GM21360 (cell line): Measurements from ENCODE around the gene ADSS1.

ENCODE experiments used
- ATAC-seq: cut with Tn5 transposase; IDR thresholded peaks from one replicate; pipeline ENCODE4 v1.9.1; 2021; ENCODE audit warnings: mild to moderate bottlenecking, moderate library complexity; ENCODE audit not compliant: unreplicated experiment

The ADSS1 gene

DNA sequence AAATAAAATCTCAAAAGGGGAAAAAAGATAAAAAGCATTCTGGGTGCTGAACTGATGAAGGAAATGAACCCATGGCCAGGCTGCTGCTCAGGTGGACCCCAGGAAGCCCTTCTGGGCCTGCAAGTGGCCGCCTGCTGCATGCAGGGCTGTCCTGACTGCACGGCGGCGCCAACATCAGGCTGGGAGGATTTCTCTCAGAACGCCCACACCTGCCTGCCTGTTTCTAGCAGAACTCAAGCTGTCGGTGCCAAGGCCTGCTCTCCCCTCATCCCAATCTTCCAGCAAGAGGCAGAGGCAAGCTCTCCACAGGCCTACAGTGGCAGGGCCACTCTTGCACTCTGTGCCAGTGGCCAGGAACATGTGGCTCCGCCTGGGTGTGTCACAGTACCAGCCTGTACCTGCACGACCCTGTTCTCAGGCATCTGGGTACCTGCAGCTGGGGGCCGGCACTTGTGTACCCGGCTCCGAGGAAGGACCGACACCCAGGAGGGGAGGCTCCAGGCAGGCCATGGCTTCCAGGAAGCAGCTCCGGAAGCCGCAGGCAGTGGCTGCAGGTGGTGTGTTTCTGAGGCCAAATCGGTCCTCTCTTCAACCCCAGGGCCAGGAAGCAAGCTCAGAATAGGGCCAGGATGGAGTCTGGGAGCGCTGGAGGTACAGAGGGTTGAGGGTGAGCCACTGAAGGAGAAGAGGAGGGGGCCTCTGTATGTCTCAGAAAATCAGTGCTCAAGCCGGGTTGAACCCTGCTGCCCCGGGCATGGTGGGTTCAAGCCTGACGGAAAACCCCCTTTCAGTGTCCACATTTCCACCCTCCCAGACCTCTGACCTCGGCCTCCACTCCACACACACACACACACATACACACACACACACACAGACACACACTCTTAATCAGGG is 37.2 kb upstream of the ADSS1 start:
- no peak for ATAC-seq

GRCh38 chr14:104687601-104688504 is 36.2 kb upstream of the ADSS1 start:
- ATAC-seq: no peak

DNA sequence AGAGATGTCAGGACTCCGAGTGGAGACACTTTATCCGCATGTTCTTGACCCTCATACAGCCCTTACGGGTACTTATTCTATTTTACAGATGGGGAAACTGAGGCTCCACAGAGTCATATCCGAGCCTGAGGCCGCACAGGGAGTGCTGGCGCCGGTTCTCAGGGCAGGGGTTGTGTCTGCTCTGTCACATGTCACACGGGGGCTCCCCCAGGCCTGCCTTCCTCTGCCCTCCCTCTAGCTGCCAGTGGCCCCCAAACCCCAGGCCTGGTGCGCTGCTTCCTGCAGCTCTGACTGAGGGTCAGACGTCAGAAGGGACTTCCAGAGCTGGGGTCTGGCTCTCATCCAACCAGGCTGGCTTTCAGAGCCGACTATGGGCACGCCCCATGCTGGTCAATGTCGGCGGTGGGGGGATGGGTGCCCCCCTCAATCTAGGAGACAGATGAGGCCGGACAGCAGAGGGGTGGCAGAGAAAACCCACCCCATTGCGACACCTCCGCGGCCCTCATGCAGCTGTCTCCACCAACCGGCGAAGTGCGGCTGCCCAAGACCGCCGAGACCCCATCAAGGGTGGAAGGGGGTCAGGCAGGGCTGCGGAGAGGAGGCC is 35.4 kb upstream of the ADSS1 start:
- ATAC-seq: no peak

GRCh38 chr14:104689109-104689880 is 34.7 kb upstream of the ADSS1 start, which contains the start of gene INF2:
INF2 (plus strand) TSS chr14:104689618; CDS start chr14:104701366, 11,748 bp downstream.
- no peak for ATAC-seq

DNA sequence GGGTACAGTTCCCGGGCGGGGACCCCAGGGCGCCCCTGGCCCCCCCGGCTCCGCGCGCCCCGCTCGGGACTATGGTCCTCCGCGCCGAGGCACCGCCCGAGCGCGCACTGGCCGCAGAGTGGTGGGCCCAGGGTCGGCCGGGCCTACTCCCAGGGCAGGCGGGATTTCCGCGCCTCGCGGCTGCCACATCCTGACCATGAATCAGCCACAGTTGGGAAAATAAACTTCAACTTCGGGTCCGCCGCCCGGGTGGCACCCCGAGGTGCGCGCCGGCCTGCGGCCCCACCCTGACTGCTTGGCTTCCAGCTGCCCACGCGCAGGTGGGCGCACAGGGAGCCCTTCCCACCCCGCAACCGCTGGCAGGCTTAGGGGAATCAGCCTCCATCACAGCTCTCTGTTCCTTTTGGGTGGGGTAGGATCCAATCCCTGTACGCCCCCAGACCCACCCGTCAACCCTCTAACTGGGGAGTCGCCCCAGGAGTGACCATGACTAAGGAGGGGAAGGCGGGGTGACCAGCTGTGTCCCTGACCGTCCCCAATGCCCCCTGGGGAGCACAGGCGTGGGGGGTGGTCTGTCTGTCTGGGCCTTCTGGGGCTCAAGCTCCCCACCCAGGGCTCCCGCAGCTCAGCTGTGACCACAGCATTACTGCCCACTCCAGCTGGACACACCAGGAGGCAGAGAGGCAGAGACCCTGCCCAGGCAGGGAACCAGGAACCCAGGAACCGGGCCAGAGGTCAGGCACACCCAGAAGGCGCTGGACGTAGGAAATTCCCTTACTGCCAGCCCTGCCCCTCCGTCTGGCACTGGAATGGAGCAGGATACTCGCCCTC is 33.9 kb upstream of the ADSS1 start:
- ATAC-seq: no peak

- ATAC-seq: no peak
Measured at GRCh38 chr14:104690861-104691455, 33.1 kb upstream of the ADSS1 start.

DNA sequence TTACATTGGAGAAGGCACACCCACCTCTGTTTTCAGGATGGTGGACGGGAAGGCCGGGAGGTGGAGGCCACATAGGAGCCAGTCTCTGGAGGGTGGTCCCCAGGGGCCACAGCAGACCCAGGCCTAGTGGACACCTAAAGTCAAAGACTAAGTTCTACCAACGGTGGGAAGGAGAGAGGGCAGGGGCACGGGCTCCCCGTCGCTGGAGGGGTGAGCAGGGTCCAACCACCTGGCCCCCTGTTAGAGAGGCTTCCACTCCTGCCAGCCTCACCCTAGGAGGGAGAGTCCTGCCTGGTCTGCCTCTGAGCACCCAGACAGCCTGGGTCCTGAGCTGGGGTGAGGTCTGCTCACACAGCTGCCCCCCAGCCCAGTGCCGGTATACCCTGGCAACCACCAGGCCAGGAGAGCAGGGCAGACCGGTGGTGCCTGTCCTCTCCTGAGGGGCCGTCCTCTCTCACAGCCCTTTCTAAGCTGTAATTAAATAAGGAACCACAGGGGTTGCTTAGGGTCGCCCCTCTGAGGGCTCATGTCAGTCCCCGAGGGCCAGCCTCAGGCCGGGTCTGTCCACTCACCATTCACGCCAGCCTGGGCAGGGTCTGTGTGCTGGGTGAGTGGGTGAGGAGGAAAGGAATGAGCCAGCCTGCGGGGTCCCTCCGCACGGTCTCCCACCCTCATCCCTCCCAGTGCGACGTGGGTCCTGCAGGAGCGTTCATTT is 32.3 kb upstream of the ADSS1 start:
- ATAC-seq: no peak

- ATAC-seq: no peak
Measured at GRCh38 chr14:104692261-104692938, 31.6 kb upstream of the ADSS1 start.

GRCh38 chr14:104692939-104693315 is 31.1 kb upstream of the ADSS1 start:
- ATAC-seq: no peak

- ATAC-seq: no peak
Measured at GRCh38 chr14:104693482-104694431, 30.3 kb upstream of the ADSS1 start.

GRCh38 chr14:104694475-104694950 is 29.5 kb upstream of the ADSS1 start:
- ATAC-seq: no peak

DNA sequence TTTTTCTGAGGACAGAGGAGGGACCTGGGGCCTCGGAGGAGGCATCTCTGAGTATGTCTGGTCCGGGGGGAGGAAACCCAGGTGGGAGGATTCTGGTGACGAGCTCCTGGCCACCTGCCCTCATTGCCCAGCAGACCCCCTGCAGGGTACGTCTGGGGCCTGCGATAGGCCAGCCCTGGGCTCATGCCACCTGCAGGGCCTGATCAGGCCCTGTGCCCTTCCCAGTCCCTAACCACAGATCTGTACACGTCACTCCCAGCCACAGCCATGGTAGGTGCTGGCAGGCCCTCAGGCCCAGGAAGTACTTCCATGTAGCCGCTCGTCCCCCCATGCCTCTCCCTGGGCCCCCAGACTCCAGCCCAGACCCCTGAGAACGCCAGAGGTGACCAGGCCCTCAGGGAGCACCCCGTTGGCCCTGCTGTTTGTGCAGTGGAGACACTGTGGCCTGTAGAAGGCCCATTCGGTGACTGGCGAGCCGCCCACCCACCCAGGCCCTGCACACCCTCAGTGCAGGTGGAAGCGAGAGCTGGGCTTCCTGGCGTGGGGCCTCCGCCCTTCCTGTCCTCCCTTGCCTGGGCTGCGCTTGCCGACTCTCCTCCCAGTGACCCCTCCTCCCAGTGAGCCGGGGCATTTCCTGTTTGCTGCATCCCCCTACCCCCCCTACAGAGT is 28.9 kb upstream of the ADSS1 start:
- ATAC-seq: no peak

- no peak for ATAC-seq
Measured at GRCh38 chr14:104695660-104696000, 28.4 kb upstream of the ADSS1 start.

DNA sequence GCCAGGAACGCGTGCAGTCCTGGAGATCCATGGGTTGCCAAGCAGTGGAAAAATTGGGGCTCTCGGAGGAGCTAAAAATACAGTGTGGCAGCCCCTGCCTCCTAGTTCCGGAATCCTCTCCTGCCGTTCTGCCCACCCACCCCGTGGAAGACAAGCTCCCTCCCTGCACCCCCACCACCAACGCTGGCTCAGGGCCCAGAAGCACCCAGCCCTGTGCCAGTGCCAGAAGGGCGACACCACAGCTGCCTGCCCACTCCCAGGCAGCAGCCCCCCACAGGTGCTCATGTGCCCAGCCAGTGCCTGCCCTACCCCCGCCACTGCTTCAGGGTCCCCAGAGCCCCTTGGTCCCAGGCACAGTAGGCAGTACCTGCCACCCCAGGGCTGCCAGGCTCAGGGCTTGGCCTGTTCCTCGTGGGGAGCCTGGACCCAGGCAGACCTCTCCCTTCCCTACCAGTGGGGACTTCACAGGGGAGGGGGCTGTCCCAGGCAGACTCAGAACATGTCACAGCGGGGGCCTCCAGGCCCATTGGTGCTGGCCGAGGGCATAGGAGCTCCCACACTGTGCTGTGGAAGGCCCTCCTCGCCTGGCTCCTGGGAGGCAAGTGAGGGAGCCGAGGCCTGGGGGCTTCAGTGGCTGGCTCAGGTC is 27.2 kb upstream of the ADSS1 start:
- no peak for ATAC-seq

DNA sequence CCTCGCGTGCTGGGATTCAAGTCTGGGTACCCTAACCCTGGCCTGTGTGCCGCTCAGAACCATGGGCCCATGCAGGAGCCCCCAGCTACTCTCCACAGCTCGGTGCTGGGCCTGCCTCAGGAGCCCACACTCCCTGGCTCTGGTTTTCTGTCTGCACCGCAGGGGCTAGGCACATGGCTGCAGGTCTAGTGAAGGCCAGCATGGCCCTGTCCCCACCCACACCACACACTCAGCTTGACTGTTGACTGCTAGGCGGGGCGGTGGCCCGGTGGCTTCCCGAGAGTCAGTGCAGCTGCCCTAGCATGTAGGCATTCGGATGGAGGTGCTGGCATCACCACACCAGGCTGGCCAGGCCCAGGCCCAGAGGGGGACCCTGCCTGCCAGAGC is 26.7 kb upstream of the ADSS1 start:
- ATAC-seq: no peak
